GM18511 (cell line): Measurements from ENCODE around the gene XPOT.

Experiments used
- ATAC-seq: cut with Tn5 transposase; IDR thresholded peaks from one replicate; pipeline ENCODE4 v1.9.1; 2021; ENCODE audit warnings: mild to moderate bottlenecking, moderate library complexity; ENCODE audit not compliant: unreplicated experiment

XPOT gene

DNA sequence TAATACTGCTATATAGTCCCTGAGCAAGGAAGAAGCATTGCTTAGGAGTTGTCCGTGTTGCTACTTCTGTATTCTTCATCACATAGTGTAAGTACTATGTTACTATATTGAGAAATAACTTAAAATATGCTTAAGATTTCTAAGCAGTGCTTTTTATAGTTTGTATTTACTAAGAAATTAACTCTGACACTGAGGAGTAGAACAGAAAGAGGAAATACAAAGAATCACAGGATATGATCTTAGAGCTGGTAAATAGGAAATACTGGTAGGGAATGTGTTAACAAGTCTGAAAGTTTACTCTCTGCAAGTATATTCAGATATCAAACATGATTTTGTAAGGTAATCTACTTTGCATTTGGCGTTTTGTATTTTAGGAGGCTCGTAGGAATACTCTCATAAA, 15.5 kb downstream of the XPOT start:
- ATAC-seq, result no peak

DNA sequence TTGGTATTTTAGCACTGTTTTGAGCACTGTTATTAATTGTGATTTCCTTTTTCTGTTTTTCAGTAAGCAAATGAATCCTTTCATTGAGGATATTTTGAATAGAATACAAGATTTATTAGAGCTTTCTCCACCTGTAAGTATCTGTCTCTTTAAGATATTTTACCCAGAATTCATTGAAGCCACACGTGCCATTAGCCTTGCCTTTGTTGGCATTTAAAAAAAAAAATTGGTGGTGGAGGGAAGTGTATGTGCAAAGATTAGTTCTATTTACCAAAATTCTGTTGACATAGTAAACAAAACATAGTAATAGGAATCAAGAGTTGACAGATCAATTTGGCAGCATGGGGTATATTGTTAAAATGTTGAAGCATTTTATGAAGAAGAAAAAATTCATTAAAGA, 23.8 kb downstream of the XPOT start:
- ATAC-seq, result no peak

- no peak for ATAC-seq
These were observed 24.8 kb downstream of the XPOT start for GRCh38 chr12:64428956-64429355.

GRCh38 chr12:64430886-64431285, 26.7 kb downstream of the XPOT start:
- ATAC-seq, result no peak

DNA sequence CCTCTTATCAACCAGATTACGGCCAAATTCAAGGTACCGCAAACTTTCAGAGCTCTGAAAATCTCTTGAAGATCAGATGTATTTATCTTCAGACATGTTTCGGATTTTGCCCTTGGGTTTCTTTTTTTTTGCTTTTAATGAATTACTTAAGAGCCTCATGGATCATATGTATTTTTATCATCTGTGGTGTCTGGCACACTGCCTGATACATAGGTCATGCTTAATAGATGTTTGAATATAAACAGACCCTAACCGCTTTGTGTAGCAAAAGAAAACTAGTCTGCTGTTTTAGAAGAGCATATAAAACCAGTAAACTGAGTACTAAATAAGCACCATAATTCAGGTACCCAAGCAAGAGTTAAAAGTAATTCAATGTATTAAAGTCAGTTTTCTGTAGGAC, 27.6 kb downstream of the XPOT start:
- ATAC-seq, result no peak

DNA sequence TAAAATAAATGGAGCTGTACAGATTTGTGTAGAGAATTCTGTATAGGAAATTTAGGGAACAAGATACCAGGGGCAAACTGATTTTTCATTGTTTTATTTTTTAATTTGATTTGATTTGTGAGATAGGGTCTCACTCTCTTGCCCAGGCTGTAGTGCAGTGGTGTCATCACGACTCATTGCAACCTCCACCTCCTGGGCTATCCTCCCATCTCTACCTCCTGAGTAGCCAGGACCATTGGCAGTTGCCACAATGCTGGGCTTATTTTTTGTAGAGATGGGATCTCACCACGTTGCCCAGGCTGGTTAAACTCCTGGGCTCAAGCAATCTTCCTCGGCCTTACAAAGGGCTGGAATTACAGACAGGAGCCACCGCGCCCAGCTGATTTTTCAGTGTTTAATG, 29.7 kb downstream of the XPOT start:
- no peak for ATAC-seq

DNA sequence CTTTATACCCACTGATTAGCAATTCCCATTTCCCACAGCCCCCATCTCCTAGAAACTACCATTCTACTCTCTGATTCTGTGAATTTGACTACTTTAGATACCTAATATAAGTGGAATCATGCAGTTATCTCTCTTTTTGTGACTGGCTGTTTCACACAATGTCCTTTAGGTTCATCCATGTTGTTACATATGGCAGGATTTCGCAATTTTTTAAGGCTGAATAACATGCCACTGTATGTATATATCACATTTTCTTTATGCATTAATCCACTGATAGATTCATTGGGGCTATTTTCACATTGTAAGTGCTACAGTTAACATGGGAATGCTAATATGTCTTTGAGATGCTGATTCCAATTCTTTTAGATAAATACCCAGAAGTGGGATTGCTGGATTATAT, 35.9 kb downstream of the XPOT start:
- ATAC-seq, result no peak

DNA sequence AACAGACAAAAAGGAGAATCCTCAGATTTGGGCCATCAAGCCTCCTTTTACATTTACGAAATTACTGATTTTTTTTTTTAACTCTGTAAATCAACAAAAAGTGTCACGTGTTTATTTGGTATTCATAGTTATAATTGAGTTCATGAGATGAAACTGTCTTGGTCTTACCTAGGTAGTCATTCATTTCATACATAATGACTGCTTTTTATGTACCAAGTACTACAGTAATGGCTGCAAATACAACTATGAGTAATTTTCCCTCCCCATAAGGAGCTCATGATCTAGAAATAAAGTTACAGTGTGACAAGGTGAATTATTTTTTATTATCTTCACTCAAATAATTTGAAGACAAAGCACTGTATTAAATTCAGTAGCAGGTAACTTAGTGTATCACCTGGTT, 41.3 kb downstream of the XPOT start:
- ATAC-seq, result no peak

DNA sequence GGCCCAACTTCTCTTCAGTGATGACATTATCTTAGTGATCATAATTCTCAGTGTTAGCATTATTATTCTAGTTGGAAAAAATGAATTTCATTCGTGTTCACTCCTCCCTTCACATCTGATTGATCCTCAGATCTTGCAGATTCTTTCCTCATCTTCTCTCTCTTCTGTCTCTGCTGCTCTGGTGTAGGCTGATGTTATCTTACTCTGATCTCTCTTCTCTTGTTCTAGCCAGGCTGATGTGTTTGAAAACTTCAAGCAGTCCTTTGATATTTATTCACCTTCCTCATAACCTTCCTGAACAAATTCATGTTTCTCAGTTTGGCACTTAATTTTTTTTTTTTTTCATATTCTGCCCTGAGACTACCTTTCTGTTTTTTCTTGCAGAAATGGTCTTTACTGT, 42.1 kb downstream of the XPOT start:
- ATAC-seq, result no peak

DNA sequence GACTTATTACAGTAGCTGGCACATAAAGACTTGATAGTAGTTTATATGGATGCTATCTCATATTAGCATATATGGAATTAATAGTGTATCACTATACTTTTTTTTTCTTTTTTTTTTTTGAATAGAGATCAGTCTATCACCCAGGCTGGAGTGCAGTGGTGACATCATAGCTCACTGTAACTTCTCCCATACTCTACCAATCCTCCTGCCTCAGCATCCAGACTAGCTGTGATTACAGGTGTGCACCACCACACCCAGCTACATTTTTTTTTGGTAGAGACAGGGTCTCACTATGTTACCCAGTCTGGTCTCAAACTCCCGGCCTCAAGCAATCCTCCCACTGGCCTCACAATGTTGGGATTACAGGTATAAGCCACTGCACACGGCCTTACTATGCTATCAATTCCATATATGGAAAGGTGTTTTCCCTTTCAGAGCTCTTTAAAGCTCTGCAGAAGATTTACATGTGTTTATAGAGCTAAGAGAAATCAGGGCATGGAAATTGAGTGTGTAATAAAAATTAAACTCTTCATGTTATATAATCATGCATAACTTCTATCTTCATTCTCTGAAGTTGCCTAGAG, 46.0 kb downstream of the XPOT start:
- ATAC-seq, result no peak

GRCh38 chr12:64450711-64451486, 46.7 kb downstream of the XPOT start:
- ATAC-seq, result no peak

GRCh38 chr12:64451687-64452558, 47.7 kb downstream of the XPOT start, which contains the start of gene TBK1:
TBK1 (plus strand) TSS chr12:64452120; CDS start chr12:64455871, 3,751 bp downstream.
- peak; percentile 90 for ATAC-seq

- peak; percentile 4 for ATAC-seq
These were observed 48.6 kb downstream of the XPOT start for GRCh38 chr12:64452559-64453329.

DNA sequence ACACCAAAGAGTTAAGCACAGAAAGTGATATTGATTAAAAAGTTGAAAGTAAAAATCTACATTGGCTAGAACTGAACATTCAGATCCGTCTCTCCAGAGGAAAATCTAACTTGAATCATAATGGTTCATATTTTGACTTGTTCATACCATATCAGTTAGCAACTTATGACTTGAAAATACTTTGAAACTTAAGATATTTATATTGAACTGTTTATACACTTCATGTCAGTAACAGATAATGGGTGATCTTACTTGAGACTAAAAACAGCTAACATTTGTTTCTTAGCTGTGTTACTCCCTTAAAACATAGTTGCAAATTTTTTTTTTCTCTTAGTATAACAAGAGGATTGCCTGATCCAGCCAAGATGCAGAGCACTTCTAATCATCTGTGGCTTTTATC, 51.3 kb downstream of the XPOT start:
- no peak for ATAC-seq

DNA sequence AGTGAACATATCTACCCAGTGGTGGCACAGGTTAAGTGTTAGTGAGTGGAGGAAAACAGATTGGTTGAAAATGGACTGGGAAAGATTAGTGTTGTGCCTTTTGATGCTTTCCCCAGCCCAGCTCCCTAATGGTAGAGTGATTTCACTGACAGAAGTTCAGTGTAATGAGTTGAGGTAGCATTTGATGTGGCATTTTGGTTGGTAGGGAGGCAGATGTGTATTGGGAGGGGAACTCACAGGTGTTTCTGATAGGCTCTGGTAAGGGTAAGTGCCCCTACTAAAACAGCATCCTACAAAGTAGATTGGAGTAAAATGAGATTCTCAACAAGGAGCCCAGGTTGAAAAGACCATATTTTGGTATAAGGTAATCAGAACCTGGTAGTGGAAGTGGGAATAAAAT, 51.9 kb downstream of the XPOT start:
- ATAC-seq, result no peak

- no peak for ATAC-seq
These were observed 52.8 kb downstream of the XPOT start for GRCh38 chr12:64457032-64457431.

DNA sequence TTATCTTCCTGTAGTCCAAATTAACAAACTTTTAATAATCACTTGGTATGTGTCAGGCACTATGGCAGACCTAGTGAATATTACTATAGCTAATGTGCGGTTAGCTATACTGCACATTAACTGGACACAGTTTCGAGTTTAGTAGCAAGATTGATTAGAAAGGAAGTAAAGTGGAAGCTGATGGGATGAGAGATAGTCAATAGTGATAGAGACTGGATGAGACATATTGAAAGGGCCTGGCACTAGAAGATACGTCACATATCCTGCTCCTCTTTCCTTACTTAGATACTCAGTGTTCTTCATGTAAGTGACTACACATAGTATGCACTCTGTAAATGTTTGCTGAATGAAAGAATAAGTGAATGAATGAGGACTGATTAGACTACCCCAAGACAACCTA, 53.3 kb downstream of the XPOT start:
- ATAC-seq, result no peak

DNA sequence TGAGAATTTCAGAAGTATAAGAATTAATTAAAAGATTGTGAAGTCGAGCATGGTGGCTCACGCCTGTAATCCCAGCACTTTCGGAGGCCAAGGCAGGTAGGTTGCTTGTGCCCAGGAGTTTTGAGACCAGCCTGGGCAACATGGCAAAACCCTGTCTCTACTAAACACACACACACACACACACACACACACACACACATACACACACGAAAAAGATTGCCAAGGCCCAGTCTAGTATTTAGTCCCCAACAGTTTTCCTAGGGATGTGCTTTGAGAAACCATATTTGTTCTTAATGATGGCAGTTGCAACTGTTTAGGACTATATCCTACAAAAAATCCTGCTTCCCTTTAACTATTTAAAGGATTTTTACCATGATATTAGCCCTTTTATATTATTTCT, 53.7 kb downstream of the XPOT start:
- no peak for ATAC-seq

DNA sequence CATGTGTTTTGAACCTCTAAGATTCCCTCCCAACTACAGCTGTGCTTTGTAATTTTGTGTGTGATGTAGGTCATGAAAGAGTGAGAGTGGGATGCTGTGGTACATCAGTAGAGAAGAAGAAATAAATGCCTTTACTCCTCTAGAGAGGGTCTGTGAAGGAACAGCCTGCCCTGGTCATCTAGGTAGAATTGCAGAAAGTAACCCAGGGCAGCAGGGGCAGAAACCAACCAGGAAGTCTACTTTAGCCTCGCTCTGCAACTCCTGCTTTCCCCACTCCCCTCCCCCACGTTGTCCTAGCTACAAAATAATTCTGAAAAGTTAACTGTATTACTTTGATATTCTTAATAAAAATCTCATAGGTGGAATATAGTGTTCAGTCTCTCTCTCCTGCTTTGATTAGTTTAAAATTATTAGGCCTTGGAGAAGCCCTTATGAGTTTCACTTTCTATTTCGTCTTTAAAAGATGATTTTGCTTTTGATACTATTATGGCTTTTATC, 55.3 kb downstream of the XPOT start:
- peak; percentile 63 for ATAC-seq

- ATAC-seq, result no peak
These were observed 57.6 kb downstream of the XPOT start for GRCh38 chr12:64461634-64462414.
